ENCODE measurements around the gene AVP. TPM values are rescaled to one million over a fixed set of nuclear protein-coding genes. Genes with fewer than 3 reads are reported as not detected.
"Not testable (repeated sequence)": the region's sequence is repeated elsewhere in the genome, so short reads cannot be mapped to it uniquely, and the experiment has no call there.

AVP gene, protein sequence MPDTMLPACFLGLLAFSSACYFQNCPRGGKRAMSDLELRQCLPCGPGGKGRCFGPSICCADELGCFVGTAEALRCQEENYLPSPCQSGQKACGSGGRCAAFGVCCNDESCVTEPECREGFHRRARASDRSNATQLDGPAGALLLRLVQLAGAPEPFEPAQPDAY
- not detected for total RNA-seq

DNA sequence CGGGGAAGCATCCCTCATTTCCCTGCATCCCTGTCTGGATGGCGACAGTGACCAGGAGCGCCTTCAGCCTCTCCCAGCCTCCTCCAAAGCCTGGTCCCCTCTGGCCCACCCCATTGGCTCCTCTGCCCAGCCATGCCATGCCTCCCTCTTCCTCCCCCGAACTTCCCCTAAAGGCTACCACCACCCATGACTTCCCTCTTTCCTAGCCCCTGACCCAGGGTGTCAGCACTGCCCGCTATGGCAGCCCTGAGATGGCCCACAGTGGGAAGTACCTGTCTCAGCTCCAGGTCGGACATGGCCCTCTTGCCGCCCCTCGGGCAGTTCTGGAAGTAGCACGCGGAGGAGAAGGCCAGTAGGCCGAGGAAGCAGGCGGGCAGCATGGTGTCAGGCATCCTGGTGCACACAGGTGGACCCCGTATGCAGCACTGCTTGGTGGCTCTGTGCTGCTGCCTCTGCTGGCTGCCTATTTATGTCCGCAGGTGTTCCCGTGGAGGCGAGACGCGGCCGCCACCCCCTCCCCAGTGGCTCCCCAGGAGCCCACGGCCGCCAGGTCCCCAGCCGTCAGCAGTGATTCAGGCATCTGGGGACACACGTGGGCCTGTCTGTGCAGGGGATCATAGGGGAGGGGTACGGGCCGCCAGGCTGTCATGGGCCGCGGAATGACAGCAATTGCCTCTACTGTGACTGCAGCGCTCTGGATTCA, at the start of gene AVP:
Gene AVP, minus strand, starts transcription at position 442 of the 703 bp plus-strand sequence. Its CDS starts 50 bp downstream, at position 392.
- Mint-ChIP-seq H3K27me3 (peaks cover 31% of the 10 kb centered on the region), H3K4me3 (peak within 1 kb of the TSS; percentile 26), H3K4me1 (ENCODE audit: low read depth) (peaks cover 12% of the 10 kb centered on the region), H3K9me3 (no peaks in the 10 kb centered on the region), H3K27ac (no peak within 1 kb of the TSS), H3K36me3 (no peaks in the 10 kb centered on the region)
- no peak for DNase-seq
- CTCF ChIA-PET = no interaction called here
- intact Hi-C loops (cut with micrococcal nuclease) = no loop called here
- POLR2A ChIA-PET = no interaction called here

DNA sequence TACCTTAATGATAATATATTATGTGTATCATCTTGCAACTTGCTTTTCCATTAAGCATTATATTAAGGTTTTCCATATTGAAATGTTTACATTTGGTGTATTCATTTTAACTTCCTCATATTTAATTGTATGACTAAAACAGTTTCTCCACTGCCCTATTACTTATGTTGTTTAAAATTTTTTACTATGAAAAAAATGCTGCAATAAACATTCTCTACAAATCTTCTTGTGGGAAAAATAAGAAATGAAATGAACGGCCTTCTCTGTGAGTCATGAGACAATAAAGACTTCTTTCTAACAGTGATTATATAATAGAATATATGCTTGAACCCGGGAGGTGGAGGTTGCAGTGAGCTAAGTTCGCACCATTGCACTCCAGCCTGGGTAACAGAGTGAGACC, 49.6 kb upstream of the AVP start:
- CTCF ChIA-PET = no interaction called here
- no peaks in the 10 kb centered on the region for H3K9me3 Mint-ChIP-seq
- peaks cover 18% of the 10 kb centered on the region for H3K4me1 Mint-ChIP-seq (ENCODE audit: low read depth)
- peaks cover 2% of the 10 kb centered on the region for H3K36me3 Mint-ChIP-seq
- POLR2A ChIA-PET = no interaction called here
- no peak overlapping the region for H3K27ac Mint-ChIP-seq
- no peaks in the 10 kb centered on the region for H3K27me3 Mint-ChIP-seq
- no peak for DNase-seq
- intact Hi-C loops (cut with micrococcal nuclease) = no loop called here
- no peak overlapping the region for H3K4me3 Mint-ChIP-seq

DNA sequence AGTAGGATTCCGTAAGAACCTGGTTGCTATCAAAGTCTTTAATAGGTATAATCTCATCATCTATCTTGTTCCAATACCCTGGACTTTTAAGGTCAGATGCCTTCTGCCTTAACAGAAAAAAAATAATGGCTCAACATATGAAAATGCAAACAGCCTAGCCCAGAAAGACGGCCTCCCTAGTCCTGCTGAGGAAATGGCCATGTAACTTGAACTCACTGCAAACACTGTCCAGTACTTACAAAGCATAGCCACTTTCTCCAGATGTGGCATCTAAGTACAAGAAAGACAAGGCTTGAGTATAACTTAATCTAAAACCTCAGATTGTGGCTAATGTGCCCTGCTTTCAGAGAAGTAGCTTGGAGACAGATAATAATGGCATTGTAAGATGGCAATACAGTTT, 48.6 kb upstream of the AVP start:
- POLR2A ChIA-PET = no interaction called here
- Mint-ChIP-seq H3K36me3 (peaks cover under 1% of the 10 kb centered on the region), H3K4me3 (no peak overlapping the region), H3K4me1 (ENCODE audit: low read depth) (peaks cover 12% of the 10 kb centered on the region), H3K27ac (no peak overlapping the region), H3K9me3 (no peaks in the 10 kb centered on the region), H3K27me3 (no peaks in the 10 kb centered on the region)
- DNase-seq = no peak
- CTCF ChIA-PET = no interaction called here
- intact Hi-C loops (cut with micrococcal nuclease) = no loop called here

DNA sequence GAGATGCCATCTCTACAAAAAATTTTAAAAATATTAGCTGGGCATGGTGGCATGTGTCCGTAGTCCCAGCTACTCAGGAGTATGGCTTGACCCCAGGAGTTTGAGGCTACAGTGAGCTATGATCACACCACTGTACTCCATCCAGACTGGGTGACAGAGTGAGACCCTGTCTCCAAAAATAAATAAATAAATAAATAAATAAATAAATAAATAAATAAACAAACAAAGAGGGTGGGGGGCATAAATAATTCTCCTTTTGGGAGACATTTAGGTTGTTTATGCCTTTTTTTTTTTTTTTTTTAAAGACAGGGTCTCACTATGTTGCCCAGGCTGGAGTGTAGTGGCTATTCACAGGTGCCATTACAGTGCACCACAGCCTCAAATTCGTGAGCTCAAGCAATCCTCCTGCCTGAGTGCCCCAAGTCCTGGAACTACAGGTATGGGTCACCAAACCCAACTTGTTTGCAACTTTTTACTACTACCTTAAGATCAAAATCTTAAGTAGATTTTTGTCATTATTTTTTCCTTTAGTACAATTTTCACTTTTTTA, 45.6 kb upstream of the AVP start:
- H3K4me1 Mint-ChIP-seq (ENCODE audit: low read depth) = peaks cover 1% of the 10 kb centered on the region
- ChIA-PET POLR2A (interaction anchor here (0.6 to 0.7 kb wide), 2 partner anchors 12 to 257 kb away, joined by 3 to 5 read pairs; partner anchors contain the start of gene PTPRA), CTCF (interaction anchor here (0.8 to 2.1 kb wide), 4 partner anchors 9 to 16 kb away, joined by 3 to 6 read pairs (median 4); no protein-coding TSS in a partner anchor)
- no peak overlapping the region for H3K27ac Mint-ChIP-seq
- no peak for DNase-seq
- no peaks in the 10 kb centered on the region for H3K27me3 Mint-ChIP-seq
- intact Hi-C loops (cut with micrococcal nuclease) = no loop called here
- H3K36me3 Mint-ChIP-seq = peaks cover 4% of the 10 kb centered on the region
- H3K9me3 Mint-ChIP-seq = peaks cover 3% of the 10 kb centered on the region
- H3K4me3 Mint-ChIP-seq = no peak overlapping the region

DNA sequence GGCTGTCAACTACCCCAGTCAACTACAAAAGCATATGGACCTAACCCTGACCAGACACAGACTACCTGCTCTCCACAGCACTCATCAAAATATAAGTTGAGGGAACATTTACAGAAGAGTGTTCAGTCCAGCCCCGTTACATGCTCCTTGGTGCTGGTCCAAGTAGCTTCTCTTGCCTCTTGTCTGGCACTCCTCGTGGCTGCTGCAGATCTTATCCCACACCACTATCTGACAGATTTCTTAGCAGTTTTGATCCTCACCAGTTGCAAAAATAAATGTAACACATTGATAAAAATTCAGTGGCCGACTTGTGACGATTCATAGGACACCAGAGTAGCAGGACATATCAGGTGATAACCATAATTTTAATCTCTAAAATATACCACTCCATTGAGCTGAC, 44.6 kb upstream of the AVP start:
- Mint-ChIP-seq H3K27ac (no peak overlapping the region), H3K27me3 (no peaks in the 10 kb centered on the region), H3K9me3 (peaks cover 6% of the 10 kb centered on the region), H3K36me3 (peaks cover 6% of the 10 kb centered on the region), H3K4me1 (ENCODE audit: low read depth) (no peaks in the 10 kb centered on the region), H3K4me3 (no peak overlapping the region)
- ChIA-PET CTCF (interaction anchor here (0.8 to 2.1 kb wide), 4 partner anchors 8 to 16 kb away, joined by 3 to 6 read pairs (median 4); no protein-coding TSS in a partner anchor), POLR2A (interaction anchor here (0.7 kb wide), 1 partner anchor 256 kb away, joined by 3 read pairs; the partner anchor contains the start of gene PTPRA)
- intact Hi-C loops (cut with micrococcal nuclease) = no loop called here
- no peak for DNase-seq

DNA sequence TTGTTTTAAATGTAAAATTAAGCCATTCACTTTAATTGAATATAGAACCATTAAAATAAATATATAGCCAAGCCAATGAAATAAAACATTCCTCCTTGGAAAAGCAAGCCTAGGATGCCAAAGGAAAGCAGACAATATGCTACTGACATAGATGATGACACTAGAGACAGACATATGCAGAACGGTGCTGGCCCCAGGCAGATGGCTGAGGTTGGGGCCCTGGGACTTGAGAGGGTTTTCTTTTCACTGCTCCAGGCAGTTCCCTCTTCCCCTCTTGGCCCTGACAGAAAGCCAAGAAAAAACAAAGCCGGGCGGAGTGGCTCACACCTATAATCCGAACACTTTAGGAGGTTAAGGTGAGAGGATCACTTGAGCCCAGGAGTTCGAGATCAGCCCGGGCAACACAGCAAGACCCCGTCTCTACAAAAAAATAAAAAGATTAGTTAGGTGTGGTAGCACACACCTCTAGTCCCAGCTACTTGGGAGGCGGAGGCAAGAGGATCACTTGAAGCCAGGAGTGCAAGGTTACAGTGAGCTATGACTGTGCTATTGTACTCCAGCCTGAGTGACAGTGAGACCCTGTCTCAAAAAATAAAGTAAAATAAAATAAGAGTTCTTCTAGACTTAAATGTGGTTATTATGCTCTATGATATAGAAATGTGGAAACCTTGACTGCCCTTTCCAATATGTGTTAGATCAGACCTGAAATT, 43.9 kb upstream of the AVP start:
- Mint-ChIP-seq H3K27me3 (no peaks in the 10 kb centered on the region), H3K27ac (no peak overlapping the region), H3K9me3 (peaks cover 9% of the 10 kb centered on the region), H3K4me3 (no peak overlapping the region), H3K4me1 (ENCODE audit: low read depth) (peaks cover 2% of the 10 kb centered on the region), H3K36me3 (peaks cover 8% of the 10 kb centered on the region)
- no peak for DNase-seq
- intact Hi-C loops (cut with micrococcal nuclease) = no loop called here
- POLR2A ChIA-PET = no interaction called here
- CTCF ChIA-PET = interaction anchor here (1.4 to 2.1 kb wide), 2 partner anchors 11 to 15 kb away, joined by 4 to 6 read pairs; no protein-coding TSS in a partner anchor

DNA sequence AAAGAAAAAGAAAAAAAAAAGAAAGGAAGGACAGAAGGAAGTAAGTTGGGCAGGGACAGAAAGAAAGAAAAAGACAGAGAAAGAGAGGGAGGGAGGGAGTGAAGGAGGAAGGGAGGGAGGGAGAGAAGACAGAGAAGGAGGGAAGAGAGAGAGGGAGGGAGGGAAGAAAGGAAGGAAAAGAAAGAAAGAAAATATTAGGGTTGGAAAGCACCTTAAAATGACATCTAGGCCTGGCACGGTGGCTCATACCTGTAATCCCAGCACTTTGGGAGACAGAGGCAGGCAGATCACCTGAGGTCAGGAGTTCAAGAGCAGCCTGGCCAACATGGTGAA, 42.0 kb upstream of the AVP start:
- peaks cover 26% of the 10 kb centered on the region for H3K36me3 Mint-ChIP-seq
- DNase-seq = no peak
- H3K4me3 Mint-ChIP-seq = no peak overlapping the region
- CTCF ChIA-PET = no interaction called here
- peaks cover 19% of the 10 kb centered on the region for H3K9me3 Mint-ChIP-seq
- POLR2A ChIA-PET = no interaction called here
- intact Hi-C loops (cut with micrococcal nuclease) = no loop called here
- H3K27ac Mint-ChIP-seq = no peak overlapping the region
- peaks cover 21% of the 10 kb centered on the region for H3K4me1 Mint-ChIP-seq (ENCODE audit: low read depth)
- no peaks in the 10 kb centered on the region for H3K27me3 Mint-ChIP-seq

DNA sequence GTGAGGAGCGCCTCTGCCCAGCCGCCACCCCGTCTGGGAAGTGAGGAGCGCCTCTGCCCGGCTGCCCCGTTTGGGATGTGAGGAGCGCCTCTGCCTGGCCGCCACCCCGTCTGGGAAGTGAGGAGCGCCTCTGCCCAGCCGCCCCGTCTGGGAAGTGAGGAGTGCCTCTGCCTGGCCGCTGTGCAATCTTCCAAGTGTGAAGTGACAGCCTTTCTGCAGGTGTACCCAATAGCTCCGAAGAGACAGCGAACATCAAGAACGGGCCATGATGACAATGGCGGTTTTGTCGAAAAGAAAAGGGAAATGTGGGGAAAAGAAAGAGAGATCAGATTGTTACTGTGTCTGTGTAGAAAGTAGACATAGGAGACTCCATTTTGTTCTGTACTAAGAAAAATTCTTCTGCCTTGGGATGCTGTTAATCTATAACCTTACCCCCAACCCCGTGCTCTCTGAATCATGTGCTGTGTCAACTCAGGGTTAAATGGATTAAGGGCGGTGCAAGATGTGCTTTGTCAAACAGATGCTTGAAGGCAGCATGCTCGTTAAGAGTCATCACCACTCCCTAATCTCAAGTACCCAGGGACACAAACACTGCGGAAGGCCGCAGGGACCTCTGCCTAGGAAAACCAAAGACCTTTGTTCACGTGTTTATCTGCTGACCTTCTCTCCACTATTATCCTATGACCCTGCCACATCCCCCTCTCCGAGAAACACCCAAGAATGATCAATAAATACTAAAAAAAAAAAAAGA, 41.4 kb upstream of the AVP start:
- H3K27ac Mint-ChIP-seq; intact Hi-C loops (cut with micrococcal nuclease); H3K27me3 Mint-ChIP-seq; H3K4me3 Mint-ChIP-seq; DNase-seq; POLR2A ChIA-PET; CTCF ChIA-PET: not testable (repeated sequence)
- Mint-ChIP-seq H3K36me3 (peaks cover 31% of the 10 kb centered on the region), H3K9me3 (peaks cover 19% of the 10 kb centered on the region), H3K4me1 (ENCODE audit: low read depth) (peaks cover 26% of the 10 kb centered on the region)

DNA sequence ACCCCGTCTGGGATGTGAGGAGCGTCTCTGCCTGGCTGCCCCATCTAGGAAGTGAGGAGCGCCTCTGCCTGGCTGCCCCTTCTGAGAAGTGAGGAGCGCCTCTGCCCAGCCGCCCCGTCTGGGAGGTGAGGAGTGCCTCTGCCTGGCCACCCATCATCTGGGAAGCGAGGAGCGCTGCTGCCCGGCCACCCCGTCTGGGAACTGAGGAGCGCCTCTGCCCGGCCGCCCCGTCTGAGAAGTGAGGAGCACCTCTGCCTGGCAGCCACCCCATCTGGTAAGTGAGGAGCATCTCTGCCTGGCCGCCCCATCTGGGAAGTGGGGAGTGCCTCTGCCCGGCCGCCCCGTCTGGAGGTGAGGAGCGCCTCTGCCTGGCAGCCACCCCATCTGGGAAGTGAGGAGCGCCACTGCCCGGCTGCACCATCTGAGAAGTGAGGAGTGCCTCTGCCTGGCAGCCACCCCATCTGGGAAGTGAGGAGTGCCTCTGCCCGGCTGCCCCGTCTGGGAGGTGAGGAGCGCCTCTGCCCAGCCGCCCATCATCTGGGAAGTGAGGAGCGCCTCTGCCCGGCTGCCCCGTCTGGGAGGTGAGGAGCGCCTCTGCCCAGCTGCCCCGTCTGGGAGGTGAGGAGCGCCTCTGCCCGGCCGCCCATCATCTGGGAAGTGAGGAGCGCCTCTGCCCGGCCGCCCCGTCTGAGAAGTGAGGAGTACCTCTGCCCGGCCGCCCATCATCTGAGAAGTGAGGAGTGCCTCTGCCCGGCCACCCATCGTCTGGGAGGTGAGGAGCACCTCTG, 40.4 kb upstream of the AVP start:
- H3K27ac Mint-ChIP-seq, H3K27me3 Mint-ChIP-seq, H3K4me3 Mint-ChIP-seq, DNase-seq, CTCF ChIA-PET: not testable (repeated sequence)
- peaks cover 19% of the 10 kb centered on the region for H3K9me3 Mint-ChIP-seq
- peaks cover 33% of the 10 kb centered on the region for H3K36me3 Mint-ChIP-seq
- intact Hi-C loops (cut with micrococcal nuclease) = loop anchor here (5.0 kb wide), 1 partner anchor 48 kb away; no protein-coding TSS in a partner anchor
- POLR2A ChIA-PET = interaction anchor here (0.6 kb wide), 1 partner anchor 27 kb away, joined by 3 read pairs; no protein-coding TSS in a partner anchor
- H3K4me1 Mint-ChIP-seq (ENCODE audit: low read depth) = peaks cover 31% of the 10 kb centered on the region

DNA sequence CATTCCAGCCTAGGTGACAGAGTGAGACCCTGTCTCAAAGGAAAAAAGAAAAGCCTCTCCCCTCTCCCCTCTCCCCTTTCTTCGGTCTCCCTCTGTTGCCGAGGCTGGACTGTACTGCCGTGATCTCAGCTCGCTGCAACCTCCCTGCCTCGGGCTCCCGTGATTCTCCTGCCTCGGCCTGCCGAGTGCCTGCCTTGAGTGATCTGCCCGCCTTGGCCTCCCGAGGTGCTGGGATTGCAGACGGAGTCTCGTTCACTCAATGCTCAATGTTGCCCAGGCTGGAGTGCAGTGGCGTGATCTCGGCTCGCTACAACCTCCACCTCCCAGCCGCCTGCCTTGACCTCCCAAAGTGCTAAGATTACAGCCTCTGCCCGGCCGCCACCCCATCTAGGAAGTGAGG, 39.6 kb upstream of the AVP start:
- POLR2A ChIA-PET, H3K27ac Mint-ChIP-seq, CTCF ChIA-PET, H3K27me3 Mint-ChIP-seq, H3K4me3 Mint-ChIP-seq, DNase-seq: not testable (repeated sequence)
- intact Hi-C loops (cut with micrococcal nuclease) = loop anchor here (5.0 kb wide), 1 partner anchor 47 kb away; no protein-coding TSS in a partner anchor
- Mint-ChIP-seq H3K36me3 (peaks cover 33% of the 10 kb centered on the region), H3K4me1 (ENCODE audit: low read depth) (peaks cover 31% of the 10 kb centered on the region), H3K9me3 (peaks cover 19% of the 10 kb centered on the region)

DNA sequence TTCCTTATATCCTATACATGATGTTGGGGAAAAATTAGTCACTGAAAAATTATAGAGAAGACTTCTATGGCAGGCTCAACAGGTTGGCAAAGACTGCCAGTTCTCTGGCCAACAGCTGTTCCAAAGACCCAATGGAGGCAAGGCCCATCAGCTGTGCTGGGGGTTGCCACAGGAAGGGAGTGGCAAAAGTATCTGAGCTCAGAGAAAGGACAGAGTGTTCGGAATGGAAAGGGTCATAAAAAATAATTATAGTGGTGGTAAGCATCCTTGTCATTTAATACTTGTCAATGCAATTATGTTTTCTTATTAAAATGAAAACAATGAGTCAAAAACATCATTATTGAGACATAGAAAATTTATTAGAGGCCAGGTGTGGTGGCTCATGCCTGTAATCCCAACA, 39.0 kb upstream of the AVP start:
- no peak for DNase-seq
- CTCF ChIA-PET = no interaction called here
- peaks cover 33% of the 10 kb centered on the region for H3K4me1 Mint-ChIP-seq (ENCODE audit: low read depth)
- peak overlapping the region; percentile 76 for H3K27ac Mint-ChIP-seq
- H3K27me3 Mint-ChIP-seq = no peaks in the 10 kb centered on the region
- H3K36me3 Mint-ChIP-seq = peaks cover 33% of the 10 kb centered on the region
- no peak overlapping the region for H3K4me3 Mint-ChIP-seq
- intact Hi-C loops (cut with micrococcal nuclease) = loop anchor here (2.0 to 5.0 kb wide), 3 partner anchors 13 to 46 kb away; no protein-coding TSS in a partner anchor
- POLR2A ChIA-PET = no interaction called here
- H3K9me3 Mint-ChIP-seq = peaks cover 19% of the 10 kb centered on the region

All from activated CD4-positive, alpha-beta memory T cell treated with anti-CD3 and anti-CD28 coated beads for 36 hours (primary cell).